GM12891 (cell line): ENCODE results near the gene LRP5.

Source experiments
- POLR2A ChIP-seq: IDR thresholded peaks from 2 replicates; pipeline ENCODE4 v1.6.1; 2011; ENCODE audit warnings: low read depth, low read length, control low read depth
- POLR2AphosphoS5 ChIP-seq: IDR thresholded peaks from 2 replicates; pipeline ENCODE4 v1.6.1; 2011; ENCODE audit warnings: low read depth, low read length, control low read depth
- POU2F2 ChIP-seq: IDR thresholded peaks from 2 replicates; pipeline ENCODE4 v1.6.1; 2011; ENCODE audit warnings: low read depth, mild to moderate bottlenecking, control low read depth, low read length, moderate library complexity

- no peak for TF ChIP-seq POLR2A
- no peak for TF ChIP-seq POLR2AphosphoS5
- no peak for TF ChIP-seq POU2F2
These were observed 176.2 kb downstream of the LRP5 start for GRCh38 chr11:68488623-68489022.
